Tibial nerve (tissue), 3 donors: ENCODE data around the gene POLK.

Experiments used
- POLR2A ChIP-seq, 2 donors: fragments of 450-650 bp; IDR thresholded peaks; one replicate each; pipeline ENCODE4 v1.6.1; 2017; ENCODE audit warnings: antibody characterized with exemption in 2 of 2, mild to moderate bottlenecking in 2 of 2, moderate library complexity in 2 of 2
- TF ChIP-seq, protein P1 (sequence below), 5 experiments: fragments of 200-600 bp in 3 of 5; fragments of 450-650 bp in 2 of 5; sonication (generic) in 3 of 5; IDR thresholded peaks; one replicate each; pipeline ENCODE4 v1.5.1; 2016 to 2019; ENCODE audit warnings: antibody characterized with exemption in 5 of 5, mild to moderate bottlenecking in 3 of 5, moderate library complexity in 2 of 5

DNA sequence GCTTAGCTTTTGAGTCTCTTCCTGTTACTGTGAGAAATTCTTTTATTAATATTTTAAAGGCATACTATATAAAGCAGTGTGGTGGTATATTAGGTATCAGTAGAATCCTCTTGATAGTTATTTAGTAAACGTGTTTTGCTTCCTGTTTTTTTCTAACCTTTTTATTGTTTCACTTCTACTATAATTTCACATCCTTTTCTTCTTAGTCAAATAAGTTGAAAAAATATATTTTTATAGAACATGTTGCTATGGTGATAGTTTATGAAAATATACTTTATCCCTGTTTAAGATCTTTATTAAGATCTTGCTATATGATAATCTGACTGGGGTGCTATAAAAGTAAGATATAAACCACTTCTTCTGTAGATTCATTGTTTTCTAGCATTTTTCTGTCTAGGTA lies 2.1 kb downstream of the POLK start:
- TF ChIP-seq, protein P1, sequence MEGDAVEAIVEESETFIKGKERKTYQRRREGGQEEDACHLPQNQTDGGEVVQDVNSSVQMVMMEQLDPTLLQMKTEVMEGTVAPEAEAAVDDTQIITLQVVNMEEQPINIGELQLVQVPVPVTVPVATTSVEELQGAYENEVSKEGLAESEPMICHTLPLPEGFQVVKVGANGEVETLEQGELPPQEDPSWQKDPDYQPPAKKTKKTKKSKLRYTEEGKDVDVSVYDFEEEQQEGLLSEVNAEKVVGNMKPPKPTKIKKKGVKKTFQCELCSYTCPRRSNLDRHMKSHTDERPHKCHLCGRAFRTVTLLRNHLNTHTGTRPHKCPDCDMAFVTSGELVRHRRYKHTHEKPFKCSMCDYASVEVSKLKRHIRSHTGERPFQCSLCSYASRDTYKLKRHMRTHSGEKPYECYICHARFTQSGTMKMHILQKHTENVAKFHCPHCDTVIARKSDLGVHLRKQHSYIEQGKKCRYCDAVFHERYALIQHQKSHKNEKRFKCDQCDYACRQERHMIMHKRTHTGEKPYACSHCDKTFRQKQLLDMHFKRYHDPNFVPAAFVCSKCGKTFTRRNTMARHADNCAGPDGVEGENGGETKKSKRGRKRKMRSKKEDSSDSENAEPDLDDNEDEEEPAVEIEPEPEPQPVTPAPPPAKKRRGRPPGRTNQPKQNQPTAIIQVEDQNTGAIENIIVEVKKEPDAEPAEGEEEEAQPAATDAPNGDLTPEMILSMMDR (IDR thresholded peaks at IDR 0.05) = no peak
- no peak for TF ChIP-seq POLR2A (IDR thresholded peaks at IDR 0.05)
